GM21515 (cell line): Measurements from ENCODE around the gene ANTXRL.
"Not testable (repeated sequence)": the region's sequence is repeated elsewhere in the genome, so short reads cannot be mapped to it uniquely, and the experiment has no call there.

ENCODE experiments used
- ATAC-seq: cut with Tn5 transposase; IDR thresholded peaks from one replicate; pipeline ENCODE4 v1.9.1; 2021; ENCODE audit not compliant: unreplicated experiment

The ANTXRL gene

GRCh38 chr10:46293832-46294640, 7.2 kb downstream of the ANTXRL start:
- ATAC-seq = no peak

GRCh38 chr10:46294641-46295220, 7.9 kb downstream of the ANTXRL start:
- ATAC-seq = no peak

GRCh38 chr10:46295350-46296010, 8.7 kb downstream of the ANTXRL start:
- not testable (repeated sequence) for ATAC-seq

- not testable (repeated sequence) for ATAC-seq
Measured at GRCh38 chr10:46296086-46296485, 9.3 kb downstream of the ANTXRL start.

- ATAC-seq = no peak
Measured at GRCh38 chr10:46296641-46297141, 9.9 kb downstream of the ANTXRL start.

- no peak for ATAC-seq
Measured at GRCh38 chr10:46297406-46298204, 10.8 kb downstream of the ANTXRL start.

- ATAC-seq = no peak
Measured at GRCh38 chr10:46298477-46299285, 11.9 kb downstream of the ANTXRL start.

- no peak for ATAC-seq
Measured at GRCh38 chr10:46299286-46299535, 12.4 kb downstream of the ANTXRL start.

GRCh38 chr10:46299536-46300369, 13.0 kb downstream of the ANTXRL start:
- no peak for ATAC-seq

- ATAC-seq = not testable (repeated sequence)
Measured at GRCh38 chr10:46300370-46300711, 13.5 kb downstream of the ANTXRL start.

- ATAC-seq = no peak
Measured at GRCh38 chr10:46301056-46301645, 14.4 kb downstream of the ANTXRL start.

GRCh38 chr10:46301721-46302479, 15.1 kb downstream of the ANTXRL start:
- ATAC-seq = no peak

- not testable (repeated sequence) for ATAC-seq
Measured at GRCh38 chr10:46302765-46303352, 16.1 kb downstream of the ANTXRL start.

GRCh38 chr10:46304062-46304461, 17.3 kb downstream of the ANTXRL start:
- no peak for ATAC-seq

GRCh38 chr10:46304671-46305070, 17.9 kb downstream of the ANTXRL start:
- not testable (repeated sequence) for ATAC-seq

- no peak for ATAC-seq
Measured at GRCh38 chr10:46305079-46305818, 18.5 kb downstream of the ANTXRL start.

- no peak for ATAC-seq
Measured at GRCh38 chr10:46305986-46306385, 19.2 kb downstream of the ANTXRL start.
